Measurements from ENCODE around the gene REST.

Gene REST

GRCh38 chr4:56902703-56903102 lies 5.0 kb upstream of the REST start:
- H3K4me3 ChIP-seq (ENCODE audit: low read depth, low read length): no peak overlapping the region
- no peak for TF ChIP-seq CTCF (IDR thresholded peaks at IDR 0.05; ENCODE audit: borderline replicate concordance, insufficient read depth, low read depth, low read length)

- H3K4me3 ChIP-seq (ENCODE audit: low read depth, low read length): no peak overlapping the region
- no peak for TF ChIP-seq CTCF (IDR thresholded peaks at IDR 0.05; ENCODE audit: borderline replicate concordance, insufficient read depth, low read depth, low read length)
These were observed 1.9 kb upstream of the REST start for GRCh38 chr4:56905796-56906195.

- no peak overlapping the region for H3K4me3 ChIP-seq (ENCODE audit: low read depth, low read length)
- TF ChIP-seq CTCF (IDR thresholded peaks at IDR 0.05; ENCODE audit: borderline replicate concordance, insufficient read depth, low read depth, low read length): no peak
These were observed 959 bp upstream of the REST start for GRCh38 chr4:56906489-56907393.

DNA sequence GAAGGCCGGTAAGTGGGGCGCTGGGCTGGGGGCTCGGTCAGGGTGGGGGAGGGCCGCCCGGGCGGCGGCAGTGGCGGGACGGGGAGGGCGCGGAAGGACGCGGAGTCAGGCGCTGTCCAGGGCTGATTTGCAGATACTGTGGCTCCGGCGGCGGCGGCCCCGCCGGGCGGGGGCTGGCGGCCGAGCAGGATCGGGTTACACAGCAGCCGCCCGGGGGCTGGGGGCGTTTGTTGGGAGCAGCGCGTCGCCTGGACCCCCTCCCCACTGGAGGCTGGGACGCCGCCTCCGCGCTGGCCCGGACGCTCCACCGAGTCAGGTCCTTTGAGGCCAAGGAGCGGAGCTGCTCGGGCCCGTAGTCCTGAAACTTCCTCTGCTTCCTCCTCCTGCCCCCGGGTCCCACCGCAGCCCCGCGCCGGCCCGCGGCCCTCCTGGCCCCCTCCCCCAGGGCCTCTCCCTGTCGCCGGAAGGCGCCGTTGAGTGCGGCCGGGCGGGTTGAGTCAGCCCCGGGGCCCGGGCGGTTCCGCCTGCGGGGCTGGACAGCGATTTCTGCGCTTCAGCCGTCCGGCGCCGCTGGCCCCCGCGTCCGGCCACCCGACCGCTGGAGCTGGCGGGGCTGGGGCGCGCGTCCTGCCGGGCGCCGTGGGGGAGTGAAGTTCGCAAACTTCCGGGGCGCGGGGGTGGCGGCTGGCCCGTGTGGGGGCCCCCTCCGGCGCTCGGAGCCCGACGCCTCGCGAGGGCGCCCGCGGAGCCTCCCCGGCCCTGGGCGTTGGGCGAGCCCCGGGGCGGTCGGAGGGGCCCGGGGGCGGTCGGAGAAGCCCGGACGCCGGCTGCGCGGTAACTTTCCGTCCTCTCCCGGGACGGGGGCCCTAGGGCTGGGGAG lies 746 bp downstream of the REST start:
- H3K4me3 ChIP-seq (ENCODE audit: low read depth, low read length): peak overlapping the region; percentile 90
- peak; percentile 3; the same call in 1 of the 2 replicates for TF ChIP-seq CTCF (IDR thresholded peaks at IDR 0.05; ENCODE audit: borderline replicate concordance, insufficient read depth, low read depth, low read length)

DNA sequence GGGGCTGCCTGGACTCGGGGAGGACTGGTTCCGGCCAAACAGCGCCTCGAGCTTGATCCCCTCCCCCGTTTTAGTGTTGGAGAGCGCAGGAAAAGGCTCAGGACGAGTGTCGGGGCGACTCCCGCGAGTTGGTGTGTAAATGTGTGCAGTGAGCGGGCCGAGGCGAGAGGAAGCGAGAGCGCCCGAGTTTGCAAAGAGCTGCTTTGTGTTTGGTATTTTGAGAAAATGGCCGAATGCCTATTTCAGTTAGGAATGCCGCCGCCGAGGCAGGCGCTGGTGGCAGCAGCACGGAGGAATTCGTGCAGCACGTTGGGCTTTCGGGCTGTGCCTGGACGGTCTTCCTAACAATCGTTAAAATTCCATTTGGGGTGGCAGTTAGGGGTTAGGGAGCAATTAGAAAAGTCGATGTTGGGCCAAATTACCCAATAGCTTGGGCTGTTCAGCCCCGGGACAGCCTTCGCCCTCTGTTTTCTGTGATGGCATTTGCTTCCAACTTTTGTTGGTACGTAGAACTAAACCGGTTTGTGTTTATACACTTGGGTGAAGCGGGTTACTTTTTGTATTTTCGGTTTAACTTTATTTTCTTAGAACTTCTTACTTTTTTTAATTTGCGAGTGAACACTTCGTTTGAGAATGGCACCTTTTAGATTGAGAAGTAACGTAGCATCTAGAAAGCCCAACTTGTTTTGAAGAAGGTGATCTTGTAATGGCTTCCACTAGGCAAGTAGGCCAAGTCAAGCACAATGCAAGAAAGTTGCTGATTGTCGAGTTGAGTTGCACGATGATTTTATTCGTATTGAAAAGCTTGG lies 1.6 kb downstream of the REST start:
- TF ChIP-seq CTCF (IDR thresholded peaks at IDR 0.05; ENCODE audit: borderline replicate concordance, insufficient read depth, low read depth, low read length): no peak
- peak overlapping the region; percentile 90 for H3K4me3 ChIP-seq (ENCODE audit: low read depth, low read length)

DNA sequence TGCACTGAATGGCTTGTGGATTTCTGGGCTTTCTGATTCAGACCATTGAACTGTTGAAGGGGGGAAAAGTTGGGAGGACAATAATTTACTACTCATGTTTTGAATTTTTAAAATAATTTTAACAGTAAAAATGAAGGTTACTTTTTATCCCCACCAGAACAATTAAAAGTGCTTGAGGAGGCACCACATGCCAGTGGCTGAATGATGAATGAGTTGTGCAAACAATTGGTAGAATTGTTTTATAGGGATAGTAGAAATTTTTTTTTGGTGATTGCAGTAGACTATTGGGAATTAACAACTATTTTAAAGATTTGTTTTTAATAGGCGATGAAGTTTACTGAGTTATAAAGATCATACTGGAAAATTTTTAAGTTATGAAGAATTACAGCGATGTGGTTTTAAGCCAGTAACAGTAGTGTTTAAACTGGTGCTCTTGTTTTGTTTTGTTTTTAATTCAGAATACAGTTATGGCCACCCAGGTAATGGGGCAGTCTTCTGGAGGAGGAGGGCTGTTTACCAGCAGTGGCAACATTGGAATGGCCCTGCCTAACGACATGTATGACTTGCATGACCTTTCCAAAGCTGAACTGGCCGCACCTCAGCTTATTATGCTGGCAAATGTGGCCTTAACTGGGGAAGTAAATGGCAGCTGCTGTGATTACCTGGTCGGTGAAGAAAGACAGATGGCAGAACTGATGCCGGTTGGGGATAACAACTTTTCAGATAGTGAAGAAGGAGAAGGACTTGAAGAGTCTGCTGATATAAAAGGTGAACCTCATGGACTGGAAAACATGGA lies 2.7 kb downstream of the REST start:
- TF ChIP-seq CTCF (IDR thresholded peaks at IDR 0.05; ENCODE audit: borderline replicate concordance, insufficient read depth, low read depth, low read length): no peak
- H3K4me3 ChIP-seq (ENCODE audit: low read depth, low read length): peak overlapping the region; percentile 90

Measured in GM12875 (cell line).